ENCODE results near the gene TXNRD3. TPM values are rescaled to one million over a fixed set of nuclear protein-coding genes. Genes with fewer than 3 reads are reported as not detected.

Gene TXNRD3
- polyA plus RNA-seq, 2 of the 4 experiments (the other 2 are of a cell fraction): 4.6 to 5.8 TPM

DNA sequence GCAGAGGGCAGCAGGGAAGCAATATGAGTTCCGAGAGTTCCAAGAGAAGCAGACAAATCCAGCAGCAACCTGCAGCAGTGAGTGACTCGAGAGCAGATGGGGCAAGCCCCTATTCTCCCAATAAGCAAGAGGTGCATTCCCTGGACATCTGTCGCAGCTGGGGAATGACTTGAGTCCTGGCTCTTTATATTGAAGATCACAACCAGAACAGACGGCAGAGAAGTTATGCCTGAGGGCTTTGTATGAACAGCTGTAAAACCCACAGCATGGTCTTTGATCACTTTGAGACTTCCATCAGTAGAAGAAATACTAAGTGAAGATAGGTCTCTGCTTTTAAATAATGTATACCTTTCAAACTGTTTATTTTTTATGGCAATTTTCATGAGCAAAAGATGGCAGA lies 72.6 kb downstream of the TXNRD3 start:
- DNase-seq (ENCODE audit: low read depth in 1 of 2, low spot score in 1 of 2) (no peak), FAIRE-seq (no peak), ATAC-seq (no peak)
- ChIA-PET POLR2A (no interaction called here), CTCF (no interaction called here)
- no peak for TF ChIP-seq MAFK (IDR thresholded peaks at IDR 0.05; ENCODE audit: partially characterized antibody)
- no peak for TF ChIP-seq BHLHE40 (IDR thresholded peaks at IDR 0.05; ENCODE audit: low read depth, low read length)
- TF ChIP-seq HOXB13 (CRISPR knock-in tag; IDR thresholded peaks at IDR 0.05; ENCODE audit: low read depth): no peak
- no peak for TF ChIP-seq HOXA7 (CRISPR knock-in tag; IDR thresholded peaks at IDR 0.05)
- TF ChIP-seq TFCP2L1 (CRISPR knock-in tag; IDR thresholded peaks at IDR 0.05): no peak
- no peak for TF ChIP-seq ZC3H11A (IDR thresholded peaks at IDR 0.05)
- no peak for TF ChIP-seq ZFP36 (IDR thresholded peaks at IDR 0.05; ENCODE audit: borderline replicate concordance, partially characterized antibody)
- TF ChIP-seq POLR2AphosphoS2 (conservative IDR thresholded peaks at IDR 0.05; ENCODE audit: low read length): no peak
- no peak for TF ChIP-seq NPAS2 (CRISPR knock-in tag; IDR thresholded peaks at IDR 0.05; ENCODE audit: borderline replicate concordance)
- TF ChIP-seq E2F6 (IDR thresholded peaks at IDR 0.05; ENCODE audit: borderline replicate concordance, low read depth): no peak
- TF ChIP-seq RAD21 (conservative IDR thresholded peaks at IDR 0.05 in 1 of 2, IDR thresholded peaks at IDR 0.05 in 1 of 2): no peak
- no peak for TF ChIP-seq CHD2 (IDR thresholded peaks at IDR 0.05; ENCODE audit: low read length, partially characterized antibody)
- no peak for TF ChIP-seq HDAC2 (IDR thresholded peaks at IDR 0.05)
- no peak for TF ChIP-seq REST (IDR thresholded peaks at IDR 0.05)
- TF ChIP-seq RFX5 (IDR thresholded peaks at IDR 0.05): no peak
- no peak for TF ChIP-seq RCOR1 (IDR thresholded peaks at IDR 0.05; ENCODE audit: low read depth, low read length)
- TF ChIP-seq SMC3 (IDR thresholded peaks at IDR 0.05): no peak
- Histone ChIP-seq H3K4me3 (no peak overlapping the region), H3K9me3 (no peaks in the 10 kb centered on the region), H3K4me1 (no peaks in the 10 kb centered on the region), H3K4me2 (no peak overlapping the region), H3K27ac (no peak overlapping the region)
- 36% methylated on average over 4 of the region's 4 CpGs for WGBS (ENCODE audit: missing lambda C conversion rate)

DNA sequence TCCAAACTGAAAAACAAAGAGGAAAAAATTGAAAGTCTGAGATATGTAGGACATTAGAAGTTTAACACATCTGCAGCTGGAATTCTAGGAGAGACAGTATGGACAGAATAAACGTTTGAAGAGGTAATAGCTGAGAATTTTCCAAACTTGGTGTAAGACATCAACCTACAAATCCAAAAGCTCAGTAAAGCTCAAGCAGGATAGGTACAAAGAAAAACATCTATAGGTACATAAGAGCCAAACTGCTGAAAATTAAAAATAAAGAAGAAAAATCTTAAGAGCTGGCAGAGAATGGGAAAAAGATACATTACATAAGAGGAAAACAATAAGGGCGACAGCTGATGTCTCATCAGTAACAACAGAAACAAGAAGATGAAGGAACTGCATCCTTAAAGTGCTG lies 73.4 kb downstream of the TXNRD3 start:
- POLR2A ChIA-PET: no interaction called here
- WGBS (ENCODE audit: missing lambda C conversion rate): 14% methylated on average over 2 of the region's 2 CpGs
- H3K9me3 ChIP-seq: no peaks in the 10 kb centered on the region
- H3K27ac ChIP-seq: no peak overlapping the region
- H3K4me3 ChIP-seq: no peak overlapping the region
- H3K4me2 ChIP-seq: no peak overlapping the region
- no peaks in the 10 kb centered on the region for H3K4me1 ChIP-seq
- DNase-seq (ENCODE audit: low read depth in 1 of 2, low spot score in 1 of 2) (no peak), FAIRE-seq (no peak), ATAC-seq (no peak)
- CTCF ChIA-PET: no interaction called here
- TF ChIP-seq HOXB5 (CRISPR knock-in tag; IDR thresholded peaks at IDR 0.05): no peak
- TF ChIP-seq E2F6 (IDR thresholded peaks at IDR 0.05; ENCODE audit: borderline replicate concordance, low read depth): no peak
- TF ChIP-seq CBX8 (IDR thresholded peaks at IDR 0.05): no peak
- TF ChIP-seq JUNB (IDR thresholded peaks at IDR 0.05): no peak
- TF ChIP-seq EHF (CRISPR knock-in tag; IDR thresholded peaks at IDR 0.05): no peak
- no peak for TF ChIP-seq FOSL2 (IDR thresholded peaks at IDR 0.05)
- TF ChIP-seq FOSL2 (CRISPR knock-in tag; IDR thresholded peaks at IDR 0.05): no peak
- no peak for TF ChIP-seq CEBPB (IDR thresholded peaks at IDR 0.05)
- TF ChIP-seq ATOH8 (CRISPR knock-in tag; IDR thresholded peaks at IDR 0.05; ENCODE audit: low read depth): no peak
- TF ChIP-seq NPAS2 (CRISPR knock-in tag; IDR thresholded peaks at IDR 0.05; ENCODE audit: borderline replicate concordance): no peak
- TF ChIP-seq GATA3 (IDR thresholded peaks at IDR 0.05; ENCODE audit: borderline replicate concordance): no peak
- TF ChIP-seq EP300 (IDR thresholded peaks at IDR 0.05): no peak
- no peak for TF ChIP-seq ESRRA (IDR thresholded peaks at IDR 0.05; ENCODE audit: borderline replicate concordance, low read length)
- TF ChIP-seq JUN (IDR thresholded peaks at IDR 0.05): no peak
